Kasumi-1 (cell line): ENCODE results near the gene PLAGL2.
"Not testable (repeated sequence)": the region's sequence is repeated elsewhere in the genome, so short reads cannot be mapped to it uniquely, and the experiment has no call there.

Source experiments
- DNase-seq, 2 experiments: peaks; one replicate each; lab custom pipeline; 2025; lab: John Stamatoyannopoulos, UW

Gene PLAGL2

GRCh38 chr20:32183947-32184635 is 23.5 kb downstream of the PLAGL2 start:
- no peak for DNase-seq

DNA sequence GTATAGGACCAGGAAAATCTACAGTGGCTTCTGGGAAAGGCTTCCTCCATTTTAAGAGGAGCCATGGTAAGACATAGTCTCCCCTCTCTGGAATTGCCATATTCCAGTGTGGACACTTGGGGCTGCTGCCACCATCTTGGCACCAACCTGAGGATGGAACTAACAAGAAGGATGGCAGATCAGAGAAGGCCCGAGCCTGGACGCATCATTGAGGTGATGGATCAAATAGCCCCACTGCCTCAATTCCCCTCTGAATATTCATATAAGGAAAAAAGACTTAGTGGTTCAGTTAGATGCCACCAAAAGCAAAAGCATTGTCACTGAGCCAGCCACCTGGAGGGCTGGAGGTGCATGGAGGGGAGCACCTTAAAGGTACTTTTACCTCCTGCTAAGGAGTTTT is 25.9 kb downstream of the PLAGL2 start:
- no peak for DNase-seq

GRCh38 chr20:32179934-32180333 is 27.6 kb downstream of the PLAGL2 start:
- no peak for DNase-seq

DNA sequence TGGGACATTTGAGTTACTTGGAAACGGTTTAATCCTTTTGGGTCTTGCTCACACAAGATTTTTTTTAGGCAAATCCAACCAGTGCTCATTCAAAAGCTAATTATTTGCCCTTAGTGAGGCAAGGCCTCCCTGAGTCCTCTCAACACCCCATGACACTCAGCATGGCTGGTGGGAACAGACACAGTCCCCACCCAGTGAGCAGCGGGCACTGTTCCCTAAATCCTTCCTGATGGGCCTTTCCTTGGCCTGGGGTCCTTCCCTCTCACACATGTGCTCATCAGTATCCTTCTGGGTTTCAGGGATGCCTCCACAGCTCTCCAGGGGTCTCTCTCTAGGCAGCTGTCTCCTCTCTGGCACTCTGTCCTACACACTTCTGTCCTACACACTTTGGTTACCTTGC is 28.0 kb downstream of the PLAGL2 start:
- no peak for DNase-seq

DNA sequence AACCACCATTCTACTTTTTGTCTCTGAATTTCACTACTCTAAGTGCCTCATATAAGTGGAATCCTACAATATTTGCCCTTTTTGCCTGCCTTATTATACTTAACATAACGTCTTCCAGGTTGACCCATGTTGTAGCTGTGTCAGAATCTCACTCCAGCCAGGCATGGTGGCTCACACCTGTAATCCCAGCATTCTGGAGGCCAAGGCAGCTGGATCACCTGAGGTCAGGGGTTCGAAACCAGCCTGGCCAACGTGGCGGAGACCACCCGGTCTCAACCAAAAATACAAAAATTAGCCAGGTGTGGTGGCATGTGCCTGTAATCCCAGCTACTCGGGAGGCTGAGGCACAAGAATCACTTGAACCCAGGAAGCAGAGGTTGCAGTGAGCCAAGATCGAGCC is 29.8 kb downstream of the PLAGL2 start:
- not testable (repeated sequence) for DNase-seq

GRCh38 chr20:32168184-32168910 is 39.2 kb downstream of the PLAGL2 start:
- no peak for DNase-seq

DNA sequence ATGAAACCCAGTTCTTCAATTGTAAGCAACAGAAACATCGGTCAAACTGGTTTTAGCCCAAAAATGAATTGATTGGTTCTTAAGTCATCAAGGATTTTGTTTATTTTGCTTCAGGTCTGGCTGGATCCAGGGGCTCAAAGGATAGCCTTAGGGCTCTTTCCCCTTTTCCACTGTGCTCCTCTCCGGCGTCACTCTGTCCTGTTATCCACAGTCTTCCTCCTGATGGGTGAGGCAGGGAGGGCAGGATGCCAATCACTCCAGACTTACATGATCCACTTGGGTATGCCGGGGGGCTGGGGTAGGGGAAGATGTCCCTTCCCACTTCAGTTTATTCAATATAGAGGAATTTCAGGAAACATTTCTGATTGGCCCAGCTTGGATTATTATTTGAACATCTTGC is 40.0 kb downstream of the PLAGL2 start:
- no peak for DNase-seq

DNA sequence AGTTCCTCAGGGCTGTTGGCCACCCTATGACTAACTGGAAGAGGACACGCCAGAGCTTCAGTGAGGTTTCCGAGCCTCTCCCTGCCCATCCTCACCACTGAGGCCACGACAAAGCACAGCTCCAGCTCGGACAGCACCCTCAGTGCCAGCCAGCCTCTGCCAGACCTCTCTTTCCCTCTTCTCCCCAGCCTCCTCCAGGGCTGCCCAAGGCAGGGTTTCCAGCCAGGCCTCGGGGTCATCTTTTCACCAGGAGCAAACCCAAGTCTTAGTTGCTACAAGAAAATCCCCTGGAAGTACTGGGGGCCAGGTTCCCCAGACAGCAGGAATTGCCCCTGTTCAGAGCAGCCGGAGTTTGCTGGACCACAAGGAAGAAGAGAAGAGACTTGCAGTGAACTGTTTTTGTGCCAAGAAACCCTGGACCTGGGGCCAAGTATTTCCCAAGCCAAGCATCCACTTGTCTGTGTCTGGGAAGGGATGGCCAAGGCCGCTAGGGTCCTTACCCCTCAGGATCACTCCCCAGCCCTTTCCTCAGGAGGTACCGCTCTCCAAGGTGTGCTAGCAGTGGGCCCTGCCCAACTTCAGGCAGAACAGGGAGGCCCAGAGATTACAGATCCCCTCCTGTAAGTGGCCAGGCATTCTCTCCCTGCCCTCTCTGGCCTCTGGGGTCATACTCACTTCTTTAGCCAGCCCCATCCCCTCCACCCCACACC is 41.6 kb downstream of the PLAGL2 start:
- no peak for DNase-seq

DNA sequence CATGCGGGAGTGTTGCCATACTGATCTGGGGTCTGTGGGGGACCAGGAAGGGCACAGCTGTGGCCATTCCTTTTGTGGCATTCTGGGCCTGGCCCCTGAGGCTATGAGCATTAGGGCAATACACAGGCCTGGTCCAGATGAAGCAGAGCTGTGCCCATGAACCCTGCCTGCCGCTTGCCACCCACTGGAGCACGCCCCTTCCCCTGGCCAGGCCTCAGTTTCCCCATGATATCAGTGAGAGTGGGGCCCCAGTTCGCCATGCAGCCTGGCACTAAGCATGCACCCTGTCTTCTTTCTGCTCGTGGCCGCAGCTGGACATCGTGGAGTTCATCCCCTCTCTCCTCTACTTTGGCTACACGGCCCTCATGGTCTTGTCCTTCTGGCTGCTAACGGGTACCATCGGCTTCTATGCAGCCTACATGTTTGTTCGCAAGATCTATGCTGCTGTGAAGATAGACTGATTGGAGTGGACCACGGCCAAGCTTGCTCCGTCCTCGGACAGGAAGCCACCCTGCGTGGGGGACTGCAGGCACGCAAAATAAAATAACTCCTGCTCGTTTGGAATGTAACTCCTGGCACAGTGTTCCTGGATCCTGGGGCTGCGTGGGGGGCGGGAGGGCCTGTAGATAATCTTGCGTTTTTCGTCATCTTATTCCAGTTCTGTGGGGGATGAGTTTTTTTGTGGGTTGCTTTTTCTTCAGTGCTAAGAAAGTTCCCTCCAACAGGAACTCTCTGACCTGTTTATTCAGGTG is 42.4 kb downstream of the PLAGL2 start:
- no peak for DNase-seq

GRCh38 chr20:32163951-32164350 is 43.6 kb downstream of the PLAGL2 start:
- peak; percentile 40 to 58 for DNase-seq

DNA sequence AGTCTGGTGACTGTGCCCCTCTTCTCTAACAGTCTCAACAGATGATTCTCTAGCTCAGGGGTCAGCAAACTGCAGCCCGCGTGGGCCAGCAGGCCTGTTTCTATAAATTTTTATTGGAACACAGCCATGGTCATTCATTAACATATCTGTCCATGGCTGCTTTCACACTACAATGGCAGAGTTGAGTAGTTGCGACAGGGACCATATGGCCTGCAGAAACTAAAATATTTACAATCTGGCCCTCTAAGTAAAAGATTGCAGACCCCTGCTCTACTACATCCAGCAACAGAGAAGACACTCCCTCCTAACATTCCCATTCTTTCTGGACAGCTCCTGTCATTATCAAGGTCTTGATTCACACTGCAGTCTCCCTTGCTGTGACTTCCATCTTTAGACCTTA is 45.2 kb downstream of the PLAGL2 start:
- DNase-seq = no peak

GRCh38 chr20:32160341-32160740 is 47.2 kb downstream of the PLAGL2 start:
- no peak for DNase-seq

DNA sequence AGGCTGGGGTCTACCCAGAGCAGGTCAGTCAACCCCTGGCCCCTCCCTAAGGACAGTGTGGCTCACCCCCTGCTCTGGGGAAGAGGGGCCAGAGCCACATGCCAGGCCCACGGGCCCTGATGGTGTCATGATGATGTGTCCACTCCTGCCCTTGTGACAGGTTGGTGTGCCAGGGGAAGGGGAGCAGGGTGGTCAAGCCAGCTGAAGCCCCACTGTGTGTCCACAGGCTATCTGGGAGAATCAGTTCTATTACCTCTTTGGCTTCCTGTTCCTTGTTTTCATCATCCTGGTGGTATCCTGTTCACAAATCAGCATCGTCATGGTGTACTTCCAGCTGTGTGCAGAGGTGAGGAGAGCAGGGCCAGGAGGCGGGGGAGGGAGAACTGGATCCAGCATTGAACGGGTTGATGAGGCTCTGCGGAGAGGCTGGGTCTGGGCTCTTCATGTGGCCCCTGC is 47.7 kb downstream of the PLAGL2 start:
- DNase-seq = no peak

DNA sequence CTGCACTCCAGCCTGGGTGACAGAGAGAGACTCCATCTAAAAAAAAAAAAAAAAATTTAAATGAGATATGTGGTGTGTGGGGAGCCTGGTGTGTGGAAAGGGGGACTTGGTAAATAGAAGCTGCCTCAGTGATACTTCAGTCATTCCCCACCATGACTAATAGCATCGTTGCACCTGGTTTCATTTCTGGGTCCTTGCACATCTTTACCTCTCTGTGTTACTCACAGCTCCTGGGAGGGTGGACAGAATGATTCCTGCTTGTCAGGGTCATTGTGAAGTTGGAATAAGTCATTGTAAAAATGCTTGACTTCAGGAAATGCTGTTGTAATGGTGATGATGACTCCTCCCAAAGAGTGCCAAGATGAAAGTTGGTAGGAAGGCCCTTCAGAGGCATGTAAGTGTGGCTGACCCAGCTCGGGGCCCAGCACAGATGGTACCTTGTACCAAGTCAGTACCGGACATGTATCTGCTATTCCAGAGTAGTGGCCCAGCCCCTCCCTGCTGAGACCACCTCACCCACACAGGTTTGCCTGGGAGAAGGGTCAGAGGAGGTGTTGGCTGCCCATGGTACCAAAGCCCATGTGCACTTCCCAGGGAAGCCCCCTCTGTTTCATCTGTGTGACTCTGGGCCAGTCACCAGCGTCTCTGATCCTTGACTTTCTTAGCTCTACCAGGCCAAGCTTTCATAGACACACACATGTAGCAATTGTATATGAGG is 48.4 kb downstream of the PLAGL2 start:
- DNase-seq = no peak

DNA sequence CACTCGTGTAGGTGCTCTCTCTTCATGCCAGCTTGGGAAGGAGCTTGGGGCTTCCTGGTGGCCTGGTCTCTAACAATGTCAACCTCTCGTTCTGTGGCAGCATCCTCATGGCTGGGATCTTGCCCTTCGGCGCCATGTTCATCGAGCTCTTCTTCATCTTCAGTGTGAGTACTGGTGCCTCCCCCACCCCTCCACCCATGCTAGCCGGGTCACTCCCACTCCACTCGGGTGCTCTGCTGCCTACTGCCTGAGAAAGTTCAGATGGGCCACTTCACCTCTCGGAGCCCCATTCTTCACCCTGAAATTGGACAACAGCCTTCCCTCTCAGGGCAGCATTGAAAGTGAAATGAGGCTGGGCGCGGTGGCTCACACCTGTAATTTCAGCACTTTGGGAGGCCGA is 49.2 kb downstream of the PLAGL2 start:
- DNase-seq = no peak

- DNase-seq = no peak
These were observed 49.9 kb downstream of the PLAGL2 start for GRCh38 chr20:32157611-32158010.

DNA sequence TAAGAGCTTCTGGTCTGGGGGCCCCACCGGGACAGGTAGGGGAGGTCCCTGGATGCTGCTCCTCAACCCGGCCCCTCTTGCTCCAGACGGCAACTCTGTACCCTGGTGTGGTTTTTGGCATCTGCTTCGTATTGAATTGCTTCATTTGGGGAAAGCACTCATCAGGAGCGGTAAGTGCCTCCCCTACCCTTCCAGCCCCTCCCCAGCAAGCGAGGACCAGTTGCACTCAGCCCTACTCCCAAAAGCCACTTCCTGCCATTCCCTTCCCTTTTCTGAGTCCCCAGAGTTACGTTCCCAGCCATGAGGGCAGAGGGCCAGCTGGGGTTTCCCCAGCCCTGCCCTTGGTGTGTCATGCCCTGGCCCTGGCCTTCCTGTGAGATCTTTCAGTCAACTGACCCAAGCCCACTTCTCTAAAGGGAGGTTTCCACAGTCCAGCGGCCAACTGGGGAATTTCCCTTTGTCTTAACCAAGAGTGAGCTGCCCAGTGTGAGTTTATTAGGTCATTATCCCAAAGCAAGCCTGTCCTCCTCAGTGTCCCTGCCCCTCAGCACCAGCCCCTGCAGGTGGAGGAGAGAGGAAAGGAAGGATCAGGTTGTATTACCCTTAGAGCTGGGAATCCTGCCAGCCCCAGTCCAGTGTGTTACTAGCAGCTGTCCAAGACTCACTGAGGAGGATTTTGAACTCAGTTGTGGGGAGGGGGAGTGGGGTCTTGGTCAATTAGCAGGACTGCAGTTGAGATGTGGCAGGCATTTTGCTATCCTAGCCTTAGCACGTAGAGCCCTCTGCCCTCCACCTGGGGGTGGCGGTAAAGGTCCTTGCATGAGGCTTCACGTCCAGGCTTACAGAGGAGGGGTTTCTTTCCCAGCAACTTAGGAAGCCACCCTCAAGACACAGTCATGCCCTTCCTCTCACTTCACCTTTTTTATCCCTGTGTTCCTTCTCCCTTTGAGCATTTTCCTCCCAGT is 52.2 kb downstream of the PLAGL2 start:
- peak; percentile 75 to 78 for DNase-seq

- no peak for DNase-seq
These were observed 53.8 kb downstream of the PLAGL2 start for GRCh38 chr20:32153771-32154170.

DNA sequence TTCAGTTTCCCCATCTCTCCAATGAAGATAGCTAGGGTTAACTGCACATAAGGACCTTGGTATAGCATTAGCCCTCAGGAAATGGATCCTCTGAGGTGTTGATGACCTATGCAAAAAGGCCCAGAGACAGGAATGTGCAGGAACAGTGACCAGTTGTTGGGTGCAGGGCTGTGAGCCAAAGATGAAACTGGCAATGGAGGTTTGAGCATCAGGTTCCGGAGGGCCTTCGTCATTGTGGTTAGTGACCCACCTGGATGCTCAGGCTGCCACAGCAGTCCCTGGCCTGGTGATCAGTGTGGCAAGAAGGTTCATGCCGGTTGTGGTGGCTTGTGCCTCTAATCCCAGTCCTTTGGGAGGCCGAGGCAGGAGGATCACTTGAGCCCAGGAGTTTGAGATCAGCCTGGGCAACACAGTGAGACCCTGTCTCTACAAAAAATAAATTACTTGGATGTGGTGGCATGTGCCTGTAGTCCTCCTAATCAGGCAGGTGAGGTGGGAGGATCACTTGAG is 54.3 kb downstream of the PLAGL2 start:
- no peak for DNase-seq
